OCI-LY1 (cell line): ENCODE measurements around the gene NYAP1.

ENCODE experiments used
- H2AFZ ChIP-seq: fragments of 200-600 bp; sonication (generic), shearing (Covaris generic); 2 replicates; pipeline ENCODE4 v1.6.0; 2014; ENCODE audit warnings: antibody characterized with exemption, mild to moderate bottlenecking, low read length
- H3F3A ChIP-seq: fragments of 200-600 bp; sonication (generic), shearing (Covaris generic); 2 replicates; pipeline ENCODE4 v1.6.0; 2014; ENCODE audit warnings: mild to moderate bottlenecking, antibody characterized with exemption, low read length, moderate library complexity; ENCODE audit not compliant: insufficient read depth
- H3K27ac ChIP-seq: fragments of 200-600 bp; sonication (generic); 2 replicates; pipeline ENCODE4 v1.5.1; 2014; ENCODE audit warnings: low read length, mixed run types, mild to moderate bottlenecking, low read depth; ENCODE audit not compliant: poor library complexity, severe bottlenecking
- H3K27me3 ChIP-seq: fragments of 200-600 bp; sonication (generic); 2 replicates; pipeline ENCODE4 v1.6.0; 2014; ENCODE audit warnings: antibody characterized with exemption, mild to moderate bottlenecking, low read length, moderate library complexity; ENCODE audit not compliant: insufficient read depth
- H3K36me3 ChIP-seq: fragments of 200-600 bp; sonication (generic); 2 replicates; pipeline ENCODE4 v1.6.1; 2014; ENCODE audit warnings: mild to moderate bottlenecking, antibody characterized with exemption, low read length, moderate library complexity, mixed read lengths; ENCODE audit not compliant: insufficient read depth
- H3K4me1 ChIP-seq: fragments of 200-600 bp; sonication (generic); 2 replicates; pipeline ENCODE4 v1.5.1; 2014; ENCODE audit warnings: mild to moderate bottlenecking, low read length, moderate library complexity; ENCODE audit not compliant: insufficient read depth, severe bottlenecking
- H3K4me2 ChIP-seq: fragments of 200-600 bp; sonication (generic), shearing (Covaris generic); 2 replicates; pipeline ENCODE4 v1.6.1; 2014; ENCODE audit warnings: low read length
- H3K4me3 ChIP-seq: fragments of 200-600 bp; sonication (generic); 2 replicates; pipeline ENCODE4 v1.5.1; 2014; ENCODE audit warnings: low read length, low read depth, mild to moderate bottlenecking, mixed read lengths; ENCODE audit not compliant: poor library complexity, severe bottlenecking
- H3K79me2 ChIP-seq: fragments of 200-600 bp; shearing (Covaris generic); 2 replicates; pipeline ENCODE4 v1.6.1; 2016; ENCODE audit warnings: mixed run types, low read length, mixed read lengths; ENCODE audit not compliant: insufficient read depth
- H3K9ac ChIP-seq: fragments of 200-600 bp; sonication (generic), shearing (Covaris generic); 2 replicates; pipeline ENCODE4 v1.6.1; 2014; ENCODE audit warnings: mild to moderate bottlenecking, low read length, mixed read lengths
- H3K9me2 ChIP-seq: fragments of 200-600 bp; sonication (generic), shearing (Covaris generic); 2 replicates; pipeline ENCODE4 v1.6.1; 2014; ENCODE audit warnings: low read depth, mild to moderate bottlenecking, low read length, mixed read lengths
- H3K9me3 ChIP-seq: fragments of 200-600 bp; shearing (Covaris generic); 2 replicates; pipeline ENCODE4 v1.6.1; 2014; ENCODE audit warnings: low read length, mixed read lengths
- H4K20me1 ChIP-seq: fragments of 200-600 bp; sonication (generic), shearing (Covaris generic); 2 replicates; pipeline ENCODE4 v1.6.0; 2016; ENCODE audit warnings: mild to moderate bottlenecking, low read length; ENCODE audit not compliant: insufficient read depth
- CTCF ChIP-seq: fragments of 200-600 bp; sonication (generic), shearing (Covaris generic); IDR thresholded peaks from 2 replicates; pipeline ENCODE4 v1.5.1; 2017; ENCODE audit warnings: mild to moderate bottlenecking, antibody characterized with exemption, low read length, moderate library complexity, mixed read lengths
- EZH2 ChIP-seq: fragments of 200-600 bp; sonication (generic), shearing (Covaris generic); IDR thresholded peaks from 2 replicates; pipeline ENCODE4 v1.8.0; 2017; ENCODE audit warnings: borderline replicate concordance, mixed run types, mild to moderate bottlenecking, antibody characterized with exemption, low read length, moderate library complexity, mixed read lengths

Gene NYAP1

DNA sequence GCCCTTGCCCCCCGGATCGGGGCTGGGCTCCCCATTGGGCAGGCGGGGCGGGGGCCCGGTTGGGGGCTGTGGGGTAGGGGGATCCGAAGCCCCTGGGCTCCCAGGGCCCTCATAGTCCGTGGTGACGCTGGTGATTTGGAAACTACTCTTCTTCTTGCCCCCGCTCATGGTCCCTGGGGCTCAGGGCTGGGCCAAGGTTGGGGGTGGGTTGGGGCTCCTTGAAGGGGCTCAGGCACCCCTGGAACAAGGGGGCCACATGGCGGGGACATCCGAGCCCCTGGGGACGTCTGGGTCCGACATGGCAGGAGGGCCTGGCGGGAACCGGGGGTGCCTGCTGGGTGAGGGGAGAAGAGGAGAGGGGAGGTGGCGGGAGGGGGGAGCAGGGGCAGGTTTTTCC lies 5.9 kb upstream of the NYAP1 start:
- no peaks in the 10 kb centered on the region for H3K9me2 ChIP-seq
- peak overlapping the region; percentile 58 for H3K27ac ChIP-seq
- H3K4me2 ChIP-seq: peak overlapping the region; percentile 78
- H4K20me1 ChIP-seq: no peaks in the 10 kb centered on the region
- H2AFZ ChIP-seq: no peak overlapping the region
- no peaks in the 10 kb centered on the region for H3F3A ChIP-seq
- H3K9me3 ChIP-seq: no peaks in the 10 kb centered on the region
- no peaks in the 10 kb centered on the region for H3K27me3 ChIP-seq
- no peaks in the 10 kb centered on the region for H3K79me2 ChIP-seq
- H3K4me3 ChIP-seq: peak overlapping the region; percentile 71
- peaks cover 13% of the 10 kb centered on the region for H3K36me3 ChIP-seq
- H3K9ac ChIP-seq: peak overlapping the region; percentile 75
- TF ChIP-seq CTCF (no peak), EZH2 (no peak)
- H3K4me1 ChIP-seq: peaks cover 40% of the 10 kb centered on the region

GRCh38 chr7:100478958-100479660 lies 4.6 kb upstream of the NYAP1 start, which contains the start of gene TSC22D4:
TSC22D4 (minus strand) TSS chr7:100479214; CDS start chr7:100478038, 1,176 bp downstream.
- Histone ChIP-seq H3K4me1 (peaks cover 38% of the 10 kb centered on the region), H3K9me2 (no peaks in the 10 kb centered on the region), H3F3A (no peaks in the 10 kb centered on the region), H3K4me2 (peak within 1 kb of the TSS; percentile 78), H4K20me1 (no peaks in the 10 kb centered on the region), H3K36me3 (peaks cover 5% of the 10 kb centered on the region; the same call in 1 of the 2 replicates), H3K9me3 (no peaks in the 10 kb centered on the region), H3K4me3 (peak within 1 kb of the TSS; percentile 71), H3K79me2 (no peaks in the 10 kb centered on the region), H3K27me3 (no peaks in the 10 kb centered on the region), H2AFZ (no peak within 1 kb of the TSS), H3K9ac (peak within 1 kb of the TSS; percentile 75), H3K27ac (peak within 1 kb of the TSS; percentile 58)
- TF ChIP-seq EZH2: no peak
- no peak for TF ChIP-seq CTCF

GRCh38 chr7:100481466-100481865 lies 2.3 kb upstream of the NYAP1 start:
- H3K79me2 ChIP-seq: no peaks in the 10 kb centered on the region
- H3K9me2 ChIP-seq: no peaks in the 10 kb centered on the region
- H3K4me1 ChIP-seq: peaks cover 27% of the 10 kb centered on the region
- H3F3A ChIP-seq: no peaks in the 10 kb centered on the region
- no peaks in the 10 kb centered on the region for H4K20me1 ChIP-seq
- no peak for TF ChIP-seq CTCF
- no peak for TF ChIP-seq EZH2
- H3K27ac ChIP-seq: no peak overlapping the region
- no peak overlapping the region for H3K4me3 ChIP-seq
- H3K9me3 ChIP-seq: no peaks in the 10 kb centered on the region
- H3K27me3 ChIP-seq: no peaks in the 10 kb centered on the region
- H3K9ac ChIP-seq: no peak overlapping the region
- no peak overlapping the region for H3K4me2 ChIP-seq
- H3K36me3 ChIP-seq: no peaks in the 10 kb centered on the region
- no peak overlapping the region for H2AFZ ChIP-seq
